Activated naive CD4-positive, alpha-beta T cell treated with anti-CD3 and anti-CD28 coated beads, Interleukin-2, amount 50 U/mL, for 24 hours (primary cell): ENCODE data around the gene FGF14.

Source experiments
- H3K27ac Mint-ChIP-seq: one replicate; pipeline ENCODE4 v1.8.0; 2021; ENCODE audit warnings: mild to moderate bottlenecking, mixed read lengths
- H3K27me3 Mint-ChIP-seq: one replicate; pipeline ENCODE4 v1.8.0; 2021; ENCODE audit warnings: mixed read lengths
- H3K36me3 Mint-ChIP-seq: one replicate; pipeline ENCODE4 v1.8.0; 2021; ENCODE audit warnings: mixed read lengths
- H3K4me1 Mint-ChIP-seq: one replicate; pipeline ENCODE4 v1.8.0; 2021; ENCODE audit warnings: mixed read lengths
- H3K4me3 Mint-ChIP-seq: one replicate; pipeline ENCODE4 v1.8.0; 2021; ENCODE audit warnings: mild to moderate bottlenecking, mixed read lengths
- H3K9me3 Mint-ChIP-seq: one replicate; pipeline ENCODE4 v1.8.0; 2021; ENCODE audit warnings: mixed read lengths

The FGF14 gene

DNA sequence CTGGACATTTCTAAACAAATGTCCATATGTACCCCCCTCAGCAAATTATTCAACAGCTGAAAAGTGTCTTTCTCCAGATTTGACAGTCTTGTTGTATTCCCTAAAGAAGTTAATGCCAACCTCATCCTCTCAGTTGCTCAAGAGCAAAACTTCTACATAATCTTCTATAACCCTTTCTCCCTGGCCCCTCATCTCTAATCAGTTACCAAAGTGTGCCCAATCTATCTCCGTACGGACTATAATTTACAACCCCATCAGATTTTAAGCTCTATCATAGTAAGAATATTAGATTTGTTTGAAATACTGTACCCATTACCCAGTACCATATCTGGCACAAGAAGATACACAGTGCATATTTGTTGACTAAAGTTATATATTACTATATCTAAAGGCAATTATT lies 101.5 kb downstream of the FGF14 start:
- Mint-ChIP-seq H3K9me3 (no peaks in the 10 kb centered on the region), H3K4me3 (no peak overlapping the region), H3K4me1 (no peaks in the 10 kb centered on the region), H3K27ac (no peak overlapping the region), H3K36me3 (no peaks in the 10 kb centered on the region), H3K27me3 (peaks cover 3% of the 10 kb centered on the region)

DNA sequence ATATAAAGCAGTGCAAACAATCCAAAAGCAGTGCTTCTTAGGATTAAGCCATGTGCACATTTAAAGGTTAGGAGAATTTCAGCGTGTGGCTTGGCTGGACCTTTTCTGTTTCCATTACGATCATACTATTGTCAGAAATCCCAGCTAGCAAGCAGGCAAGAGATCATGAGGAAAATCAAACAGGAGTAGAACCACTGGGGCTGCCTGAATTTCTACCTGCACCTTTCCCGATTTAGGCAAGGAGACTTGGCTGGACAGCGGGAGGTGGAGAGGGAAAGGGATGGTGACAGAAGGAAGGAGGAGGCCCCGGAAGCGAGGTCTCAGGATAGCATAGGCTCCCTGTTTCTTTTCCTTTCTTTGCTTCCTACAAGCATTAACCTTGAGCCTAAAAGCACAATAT lies 102.5 kb downstream of the FGF14 start:
- H3K27me3 Mint-ChIP-seq: peaks cover 3% of the 10 kb centered on the region
- H3K27ac Mint-ChIP-seq: no peak overlapping the region
- H3K4me3 Mint-ChIP-seq: no peak overlapping the region
- no peaks in the 10 kb centered on the region for H3K36me3 Mint-ChIP-seq
- no peaks in the 10 kb centered on the region for H3K4me1 Mint-ChIP-seq
- no peaks in the 10 kb centered on the region for H3K9me3 Mint-ChIP-seq

DNA sequence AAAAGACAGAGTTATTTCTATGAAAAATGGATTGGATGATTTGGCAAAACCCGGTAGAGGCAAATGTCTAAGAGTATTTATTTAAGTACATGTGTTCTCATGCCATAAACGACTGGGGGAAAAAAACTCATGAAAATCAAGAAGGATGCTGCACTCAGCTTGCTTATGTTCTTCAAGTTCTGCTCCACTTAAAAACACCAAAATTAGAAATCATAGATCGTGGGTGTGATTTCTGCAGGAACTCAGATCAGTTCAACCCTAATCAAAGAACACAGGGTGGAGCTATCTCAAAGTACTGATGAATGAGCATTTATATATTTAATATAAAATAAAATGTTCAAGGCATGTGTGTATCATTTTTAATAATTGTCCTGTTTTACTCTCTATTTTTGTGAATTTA lies 103.8 kb downstream of the FGF14 start:
- no peaks in the 10 kb centered on the region for H3K9me3 Mint-ChIP-seq
- H3K36me3 Mint-ChIP-seq: no peaks in the 10 kb centered on the region
- H3K4me3 Mint-ChIP-seq: no peak overlapping the region
- H3K4me1 Mint-ChIP-seq: no peaks in the 10 kb centered on the region
- peaks cover 3% of the 10 kb centered on the region for H3K27me3 Mint-ChIP-seq
- no peak overlapping the region for H3K27ac Mint-ChIP-seq

DNA sequence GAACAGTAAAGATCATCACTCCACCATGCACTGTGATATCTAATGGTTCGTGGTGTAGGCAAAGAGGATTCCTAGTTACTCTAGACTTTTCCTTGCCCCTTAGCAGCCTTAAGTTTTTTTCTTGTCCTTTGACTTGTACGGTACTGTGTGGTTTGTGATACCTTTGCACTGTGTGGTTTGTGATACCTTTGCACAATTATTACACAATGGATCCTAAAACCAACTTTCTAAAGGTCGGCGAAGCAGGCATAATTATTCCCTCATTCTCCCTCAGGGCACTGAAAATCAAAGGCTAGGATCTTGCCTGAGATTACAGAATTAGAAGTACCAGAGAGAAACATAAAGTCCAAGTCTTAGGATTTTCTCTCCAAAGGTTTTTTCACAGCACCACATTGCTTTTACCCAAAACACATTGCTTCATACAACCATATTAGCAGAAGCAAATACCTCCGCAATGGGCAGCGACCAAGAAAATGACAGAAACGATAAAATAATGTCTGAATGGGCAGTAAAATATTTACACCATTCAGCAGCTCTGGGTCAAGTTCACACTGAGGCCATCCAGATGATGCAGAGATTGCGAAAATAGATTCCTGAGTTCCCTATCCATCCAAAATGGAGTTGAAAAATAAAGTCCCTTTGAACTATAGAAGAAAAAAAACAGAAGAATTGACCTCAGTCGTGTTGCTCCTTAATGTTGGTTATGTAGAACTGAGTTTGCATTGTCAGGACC lies 106.4 kb downstream of the FGF14 start:
- Mint-ChIP-seq H3K36me3 (no peaks in the 10 kb centered on the region), H3K9me3 (no peaks in the 10 kb centered on the region), H3K4me1 (no peaks in the 10 kb centered on the region), H3K27ac (no peak overlapping the region), H3K4me3 (no peak overlapping the region), H3K27me3 (peaks cover 3% of the 10 kb centered on the region)

DNA sequence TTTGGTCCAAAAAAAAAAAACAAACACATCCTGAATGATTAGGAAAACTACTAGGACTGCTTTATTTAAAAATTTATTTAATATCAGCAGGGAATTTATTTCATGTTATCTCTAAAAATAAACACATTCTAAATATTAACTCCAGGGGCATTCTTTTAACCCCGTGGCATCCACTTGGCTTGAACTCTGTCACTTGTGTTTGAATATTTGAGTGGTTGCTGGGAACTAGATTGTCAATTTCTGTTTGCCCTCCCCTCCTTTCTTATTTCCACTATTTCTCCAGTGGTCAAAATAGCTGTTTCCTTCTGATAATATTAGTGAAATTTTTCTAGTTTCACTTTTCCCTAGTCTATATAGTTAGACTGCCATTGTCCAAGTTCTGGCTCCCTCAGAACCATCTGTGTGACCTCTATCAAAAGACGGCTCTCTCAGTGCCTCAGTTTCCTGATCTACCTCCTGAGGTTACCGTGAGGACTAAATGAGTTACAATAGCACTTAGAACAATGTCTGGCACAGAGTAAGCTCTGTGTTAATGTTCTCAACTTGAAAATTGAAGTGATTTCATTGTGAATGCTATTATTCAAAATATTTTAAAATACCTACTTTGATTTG lies 107.3 kb downstream of the FGF14 start:
- Mint-ChIP-seq H3K27ac (no peak overlapping the region), H3K27me3 (peaks cover 1% of the 10 kb centered on the region), H3K36me3 (no peaks in the 10 kb centered on the region), H3K9me3 (no peaks in the 10 kb centered on the region), H3K4me1 (no peaks in the 10 kb centered on the region), H3K4me3 (no peak overlapping the region)

DNA sequence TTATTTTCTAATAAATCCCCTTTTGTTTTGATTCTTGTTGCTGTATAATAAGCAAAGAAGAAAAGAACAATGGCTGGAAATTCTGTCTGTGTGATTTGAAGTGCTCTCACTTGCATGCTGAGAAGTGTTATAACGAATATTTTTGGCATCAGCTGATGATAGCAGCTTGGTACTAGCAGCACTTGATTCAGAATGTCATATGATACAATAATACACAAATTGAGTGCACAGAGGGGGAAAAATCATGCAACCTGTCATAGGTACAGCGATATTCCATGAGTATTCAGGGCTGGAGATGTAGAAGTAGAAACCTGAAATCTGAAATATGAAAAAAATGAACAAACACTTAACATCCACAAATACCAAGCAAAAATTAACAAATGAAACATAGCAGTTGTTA lies 108.1 kb downstream of the FGF14 start:
- no peaks in the 10 kb centered on the region for H3K36me3 Mint-ChIP-seq
- H3K9me3 Mint-ChIP-seq: no peaks in the 10 kb centered on the region
- no peaks in the 10 kb centered on the region for H3K4me1 Mint-ChIP-seq
- H3K27me3 Mint-ChIP-seq: peaks cover 1% of the 10 kb centered on the region
- H3K4me3 Mint-ChIP-seq: no peak overlapping the region
- H3K27ac Mint-ChIP-seq: no peak overlapping the region

DNA sequence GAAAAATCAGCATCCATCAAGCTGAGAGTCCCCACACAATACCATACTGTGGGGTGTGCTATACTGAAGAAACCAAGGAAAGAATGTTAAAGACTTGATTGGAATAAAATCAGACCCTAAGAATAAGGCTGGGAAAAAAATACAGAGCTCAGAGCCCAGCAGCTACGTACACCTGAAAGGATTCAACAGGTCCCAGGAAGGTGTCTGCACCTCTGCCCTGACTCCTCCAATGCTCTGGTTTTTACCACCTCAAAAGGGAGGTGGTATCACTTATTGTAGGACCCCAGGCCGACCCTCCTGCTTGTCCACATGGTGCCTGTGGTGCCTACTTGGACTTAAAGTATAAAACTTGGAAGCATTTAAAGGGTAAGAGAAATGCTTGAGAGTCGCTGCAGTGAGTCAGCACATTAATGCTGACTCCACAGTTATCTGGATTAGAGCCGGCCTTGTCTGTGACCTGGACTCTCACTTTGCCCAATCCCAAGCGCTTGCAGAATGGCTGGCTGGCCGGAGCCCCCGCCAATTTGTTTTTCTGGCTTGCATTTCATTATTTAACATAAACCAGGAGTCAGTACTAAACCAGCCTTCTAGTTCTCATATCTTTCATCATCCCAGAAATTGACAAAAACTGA lies 110.1 kb downstream of the FGF14 start:
- H3K27ac Mint-ChIP-seq: no peak overlapping the region

DNA sequence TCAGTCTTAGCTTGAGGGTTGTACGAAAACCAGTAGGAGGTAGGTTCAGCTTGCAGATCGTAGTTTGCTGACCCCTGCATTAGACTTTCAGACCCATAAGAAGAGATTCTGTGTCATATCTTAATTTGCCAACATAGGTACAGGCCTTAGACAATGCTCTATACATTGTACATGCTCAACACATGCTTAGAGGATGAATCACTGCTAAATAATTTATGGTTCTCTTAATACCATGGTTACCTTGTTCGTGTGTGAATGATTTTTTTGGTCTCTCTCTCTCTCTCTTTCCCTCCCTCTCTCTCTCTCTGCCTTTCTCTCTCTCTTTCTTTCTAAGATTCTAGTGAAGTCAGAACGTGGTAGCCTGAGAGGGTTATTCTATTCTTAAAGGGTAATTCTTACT lies 112.2 kb downstream of the FGF14 start:
- H3K27me3 Mint-ChIP-seq: peaks cover 2% of the 10 kb centered on the region
- no peaks in the 10 kb centered on the region for H3K4me1 Mint-ChIP-seq
- no peaks in the 10 kb centered on the region for H3K9me3 Mint-ChIP-seq
- H3K36me3 Mint-ChIP-seq: no peaks in the 10 kb centered on the region
- no peak overlapping the region for H3K4me3 Mint-ChIP-seq
- H3K27ac Mint-ChIP-seq: no peak overlapping the region

More for the DNA sequence above, 110.1 kb downstream of the FGF14 start:
- Mint-ChIP-seq H3K36me3 (no peaks in the 10 kb centered on the region), H3K4me3 (no peak overlapping the region), H3K9me3 (no peaks in the 10 kb centered on the region), H3K27me3 (no peaks in the 10 kb centered on the region), H3K4me1 (no peaks in the 10 kb centered on the region)

DNA sequence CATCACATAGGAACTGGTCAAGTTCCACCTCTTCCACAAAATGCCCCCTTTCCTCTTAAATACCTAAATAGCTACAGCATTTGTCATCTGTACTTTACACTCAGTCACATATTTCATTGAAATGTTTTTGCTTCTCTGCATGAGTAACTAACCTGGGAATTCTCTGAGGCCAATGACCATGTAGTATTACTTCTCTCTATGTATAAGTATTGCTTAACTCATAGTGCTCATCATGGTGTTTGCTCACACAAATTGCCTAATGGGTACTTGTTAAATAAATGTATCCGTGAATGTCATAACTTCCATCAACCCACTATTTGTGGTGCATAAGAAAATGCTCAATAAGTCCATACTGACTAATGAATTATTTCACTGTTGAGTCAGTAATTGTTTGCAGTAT lies 115.5 kb downstream of the FGF14 start:
- H3K27ac Mint-ChIP-seq: no peak overlapping the region
- peaks cover 5% of the 10 kb centered on the region for H3K27me3 Mint-ChIP-seq
- no peaks in the 10 kb centered on the region for H3K36me3 Mint-ChIP-seq
- no peaks in the 10 kb centered on the region for H3K9me3 Mint-ChIP-seq
- no peak overlapping the region for H3K4me3 Mint-ChIP-seq
- H3K4me1 Mint-ChIP-seq: no peaks in the 10 kb centered on the region

DNA sequence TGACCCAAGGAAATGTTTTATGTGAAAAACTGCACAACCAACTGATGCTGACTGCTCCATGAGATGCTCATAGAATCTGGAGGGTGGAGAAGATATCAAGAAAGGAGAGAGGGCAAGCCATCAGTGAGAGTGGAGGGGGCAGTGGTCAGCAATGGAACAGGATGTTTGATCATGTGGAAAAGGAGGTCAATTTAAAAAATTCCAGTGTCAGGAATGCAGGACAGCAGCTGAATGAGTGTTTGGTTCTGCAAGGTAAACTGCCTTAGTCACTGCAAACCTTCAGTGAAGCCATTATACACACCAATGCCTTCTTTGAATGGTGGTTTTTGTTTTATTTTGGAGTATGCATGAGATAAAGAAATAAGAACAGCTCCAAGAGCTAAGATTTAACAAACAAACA lies 121.5 kb downstream of the FGF14 start:
- Mint-ChIP-seq H3K9me3 (no peaks in the 10 kb centered on the region), H3K36me3 (no peaks in the 10 kb centered on the region), H3K4me3 (no peak overlapping the region), H3K27me3 (peaks cover 13% of the 10 kb centered on the region), H3K4me1 (no peaks in the 10 kb centered on the region), H3K27ac (no peak overlapping the region)

DNA sequence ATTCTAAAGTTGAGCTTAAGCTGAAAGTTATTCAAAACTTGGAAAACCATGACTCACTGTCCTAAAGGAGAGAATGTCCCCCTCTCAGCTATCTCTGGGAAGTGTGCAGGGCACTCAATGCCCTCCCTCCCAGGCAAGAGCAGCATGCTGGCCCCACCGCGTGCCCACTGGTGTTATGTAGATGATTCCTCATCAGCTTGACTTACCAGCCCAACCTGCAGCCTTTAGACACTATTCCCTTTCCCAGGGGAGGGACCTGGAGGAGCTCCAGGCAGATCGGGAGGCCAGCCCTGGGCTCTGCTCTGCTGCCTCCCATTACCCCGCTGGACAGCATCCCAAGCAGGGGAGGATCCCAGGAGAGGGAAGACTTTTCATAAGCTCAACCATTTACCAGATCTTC lies 124.6 kb downstream of the FGF14 start:
- H3K9me3 Mint-ChIP-seq: no peaks in the 10 kb centered on the region
- peaks cover 8% of the 10 kb centered on the region for H3K27me3 Mint-ChIP-seq
- no peak overlapping the region for H3K27ac Mint-ChIP-seq

DNA sequence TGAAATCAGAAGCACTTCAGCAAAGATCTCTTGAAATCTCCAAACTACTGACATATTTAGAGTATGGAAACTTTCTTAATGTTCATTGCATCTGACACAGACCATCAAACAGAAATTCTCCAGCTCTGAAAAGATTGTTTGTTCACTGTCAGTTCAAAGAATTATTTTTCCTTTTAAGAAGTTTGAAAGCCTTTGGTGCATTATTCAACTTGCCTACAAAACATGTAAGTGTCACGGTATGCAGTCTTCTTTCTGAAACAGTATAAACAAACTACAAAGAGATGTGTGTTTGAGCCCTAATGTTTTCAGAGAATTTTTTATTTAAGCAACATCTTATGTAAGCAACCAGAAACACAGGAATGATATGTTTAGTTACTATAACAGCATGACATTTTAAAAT lies 125.4 kb downstream of the FGF14 start:
- Mint-ChIP-seq H3K9me3 (no peaks in the 10 kb centered on the region), H3K4me1 (no peaks in the 10 kb centered on the region), H3K27ac (no peak overlapping the region), H3K4me3 (no peak overlapping the region), H3K27me3 (peaks cover 8% of the 10 kb centered on the region), H3K36me3 (no peaks in the 10 kb centered on the region)

More for the DNA sequence above, 124.6 kb downstream of the FGF14 start:
- H3K4me3 Mint-ChIP-seq: no peak overlapping the region
- no peaks in the 10 kb centered on the region for H3K36me3 Mint-ChIP-seq
- H3K4me1 Mint-ChIP-seq: no peaks in the 10 kb centered on the region

DNA sequence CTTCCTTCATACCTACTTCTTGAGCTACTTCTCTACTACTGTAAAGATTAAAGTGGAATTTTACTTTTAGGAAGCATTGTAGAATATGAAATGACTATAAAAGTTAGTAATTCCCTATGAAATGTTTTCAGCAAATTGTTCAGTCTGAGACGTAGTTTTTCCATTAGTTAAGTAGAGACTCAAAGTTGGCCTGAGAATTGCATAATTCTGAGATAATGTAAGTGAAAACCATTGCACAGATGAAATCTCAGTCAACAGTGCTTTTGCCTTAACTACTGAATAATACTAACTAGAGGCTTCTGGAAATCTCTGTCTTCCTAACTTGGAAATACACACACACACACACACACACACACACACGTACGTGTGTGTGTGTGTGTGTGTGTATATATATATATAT lies 125.9 kb downstream of the FGF14 start:
- H3K27me3 Mint-ChIP-seq: peaks cover 8% of the 10 kb centered on the region
- no peaks in the 10 kb centered on the region for H3K9me3 Mint-ChIP-seq
- no peaks in the 10 kb centered on the region for H3K4me1 Mint-ChIP-seq
- no peak overlapping the region for H3K27ac Mint-ChIP-seq
- no peak overlapping the region for H3K4me3 Mint-ChIP-seq
- no peaks in the 10 kb centered on the region for H3K36me3 Mint-ChIP-seq

DNA sequence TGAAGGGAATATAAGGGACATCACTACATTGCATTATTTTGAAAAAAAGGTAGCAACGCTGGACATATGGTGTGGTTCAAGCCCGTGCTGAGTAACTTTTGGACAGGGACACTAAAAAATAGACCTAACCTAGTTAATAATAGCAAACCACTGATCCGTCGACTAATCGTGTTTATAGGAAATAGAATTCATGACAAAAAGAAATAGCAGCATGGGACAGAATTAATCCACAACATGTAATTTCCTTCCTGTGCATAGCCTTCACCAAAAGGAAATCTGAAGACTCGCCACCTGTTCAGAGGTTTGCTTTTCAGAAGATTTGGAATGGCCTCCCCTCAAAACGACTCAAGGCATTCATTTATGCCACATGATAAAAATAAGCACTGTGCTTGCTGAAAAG lies 128.7 kb downstream of the FGF14 start:
- no peak overlapping the region for H3K4me3 Mint-ChIP-seq
- H3K27me3 Mint-ChIP-seq: peaks cover 6% of the 10 kb centered on the region
- H3K4me1 Mint-ChIP-seq: no peaks in the 10 kb centered on the region
- no peaks in the 10 kb centered on the region for H3K36me3 Mint-ChIP-seq
- H3K27ac Mint-ChIP-seq: no peak overlapping the region
- H3K9me3 Mint-ChIP-seq: no peaks in the 10 kb centered on the region

DNA sequence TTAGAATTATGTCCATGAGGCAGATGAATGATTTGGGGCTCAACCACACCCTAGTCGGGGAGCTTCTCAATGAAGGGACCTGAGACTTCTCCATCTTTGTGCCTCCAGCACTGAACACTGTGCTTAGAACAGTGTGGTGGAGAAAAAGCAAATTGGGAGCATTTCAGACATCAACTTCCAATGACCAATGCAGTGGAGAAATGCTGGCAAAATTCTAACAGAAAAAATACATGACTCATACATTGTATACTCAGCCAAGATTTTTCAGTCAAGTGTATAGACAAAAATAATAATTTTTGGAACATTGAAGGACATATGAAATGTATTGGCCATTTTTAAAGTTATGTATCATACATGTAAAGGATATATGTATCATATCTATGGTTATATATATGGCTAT lies 134.7 kb downstream of the FGF14 start:
- H3K4me1 Mint-ChIP-seq: no peaks in the 10 kb centered on the region
- no peak overlapping the region for H3K4me3 Mint-ChIP-seq
- peaks cover 3% of the 10 kb centered on the region for H3K27me3 Mint-ChIP-seq
- no peak overlapping the region for H3K27ac Mint-ChIP-seq
- H3K36me3 Mint-ChIP-seq: no peaks in the 10 kb centered on the region
- H3K9me3 Mint-ChIP-seq: no peaks in the 10 kb centered on the region

DNA sequence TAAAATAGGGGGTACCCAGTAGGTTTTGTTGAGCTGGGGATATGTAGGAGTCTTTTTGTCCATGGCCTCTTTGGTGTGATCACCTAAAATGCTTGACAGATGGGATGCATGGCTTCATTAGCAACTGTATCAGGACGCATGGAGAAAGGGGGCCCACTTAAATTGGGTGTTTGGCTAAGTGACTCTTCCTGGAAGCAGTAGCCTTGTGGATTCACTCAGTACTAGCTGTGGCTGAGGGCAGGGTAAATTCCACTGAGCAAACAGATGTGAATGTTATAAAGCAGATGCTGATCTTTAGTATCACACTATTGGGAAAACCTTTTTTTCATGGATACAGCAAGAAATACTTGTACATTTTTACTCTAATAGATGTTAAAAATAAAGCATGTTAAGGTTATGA lies 140.0 kb downstream of the FGF14 start:
- H3K27me3 Mint-ChIP-seq: peaks cover 3% of the 10 kb centered on the region
- H3K27ac Mint-ChIP-seq: no peak overlapping the region
- H3K4me1 Mint-ChIP-seq: no peaks in the 10 kb centered on the region
- H3K9me3 Mint-ChIP-seq: no peaks in the 10 kb centered on the region
- no peaks in the 10 kb centered on the region for H3K36me3 Mint-ChIP-seq
- H3K4me3 Mint-ChIP-seq: no peak overlapping the region
